HepG2 (cell line): Measurements from ENCODE around the gene ANAPC2. TPM values are rescaled to one million over a fixed set of nuclear protein-coding genes. Genes with fewer than 3 reads are reported as not detected.
A peak's percentile ranks its signal among the peaks of the same experiment; 100 is the strongest.

Experiments used
- ATF1 ChIP-seq: IDR thresholded peaks from 2 replicates; pipeline ENCODE4 v1.6.1; 2016; ENCODE audit warnings: mild to moderate bottlenecking, control low read depth
- CAMTA2 ChIP-seq: sonication (generic); formaldehyde crosslinking; IDR thresholded peaks from 2 replicates; pipeline ENCODE4 v1.4.0; 2020; ENCODE audit warnings: mild to moderate bottlenecking, missing genetic modification reagents, borderline replicate concordance
- CERS6 ChIP-seq: sonication (generic); formaldehyde crosslinking; IDR thresholded peaks from 2 replicates; pipeline ENCODE4 v1.5.0; 2020; ENCODE audit warnings: missing genetic modification reagents
- FIP1L1 ChIP-seq: fragments of 200-400 bp; formaldehyde crosslinking; IDR thresholded peaks from 2 replicates; pipeline ENCODE4 v1.6.1; 2018; ENCODE audit warnings: low read depth, mild to moderate bottlenecking, low read length, moderate library complexity, borderline replicate concordance; ENCODE audit not compliant: insufficient read depth
- HMGXB4 ChIP-seq, 2 experiments: sonication (generic) in 1 of 2; formaldehyde crosslinking in 1 of 2; IDR thresholded peaks; 2 replicates each; pipeline versions ENCODE4 v1.4.0 to v1.6.1; 2018 to 2020; ENCODE audit warnings: missing genetic modification reagents in 2 of 2, borderline replicate concordance in 1 of 2, low read depth in 1 of 2, mild to moderate bottlenecking in 1 of 2, missing biosample characterization in 1 of 2
- KLF12 ChIP-seq: sonication (generic); formaldehyde crosslinking; IDR thresholded peaks from 2 replicates; pipeline ENCODE4 v1.4.0; 2020; ENCODE audit warnings: missing genetic modification reagents, borderline replicate concordance
- KLF16 ChIP-seq, 2 experiments: sonication (generic) in 1 of 2; formaldehyde crosslinking in 1 of 2; IDR thresholded peaks; 2 replicates each; pipeline versions ENCODE4 v1.6.1 to v1.8.0; 2016 to 2023; ENCODE audit warnings: missing genetic modification reagents in 2 of 2, missing compliant biosample characterization in 1 of 2
- NR1H2 ChIP-seq: sonication (generic); formaldehyde crosslinking; IDR thresholded peaks from 2 replicates; pipeline ENCODE4 v1.8.1; 2022; ENCODE audit warnings: low read depth, missing genetic modification reagents, borderline replicate concordance
- SKI ChIP-seq: fragments of 450-650 bp; IDR thresholded peaks from one replicate; pipeline ENCODE4 v1.6.1; 2018; ENCODE audit warnings: mild to moderate bottlenecking; ENCODE audit not compliant: partially characterized antibody
- SMAD9 ChIP-seq: sonication (generic); formaldehyde crosslinking; IDR thresholded peaks from 2 replicates; pipeline ENCODE4 v1.5.1; 2020; ENCODE audit warnings: mild to moderate bottlenecking, missing genetic modification reagents
- TFAP4 ChIP-seq: sonication (generic); IDR thresholded peaks from 2 replicates; pipeline ENCODE4 v1.6.1; 2016; ENCODE audit warnings: low read depth, borderline replicate concordance
- ZNF224 ChIP-seq: sonication (generic); formaldehyde crosslinking; IDR thresholded peaks from 2 replicates; pipeline ENCODE4 v1.5.0; 2020; ENCODE audit warnings: mild to moderate bottlenecking, missing genetic modification reagents
- ZNF547 ChIP-seq: sonication (generic); formaldehyde crosslinking; IDR thresholded peaks from 2 replicates; pipeline ENCODE4 v1.5.1; 2020; ENCODE audit warnings: mild to moderate bottlenecking, missing genetic modification reagents
- ZNF556 ChIP-seq: sonication (generic); formaldehyde crosslinking; IDR thresholded peaks from 2 replicates; pipeline ENCODE4 v1.4.0; 2020; ENCODE audit warnings: mild to moderate bottlenecking, missing genetic modification reagents, borderline replicate concordance
- ZNF609 ChIP-seq: sonication (generic); formaldehyde crosslinking; IDR thresholded peaks from 2 replicates; pipeline ENCODE4 v1.4.0; 2020; ENCODE audit warnings: mild to moderate bottlenecking, missing genetic modification reagents, borderline replicate concordance
- ZNF891 ChIP-seq: sonication (generic); formaldehyde crosslinking; IDR thresholded peaks from 2 replicates; pipeline ENCODE4 v1.5.0; 2020; ENCODE audit warnings: mild to moderate bottlenecking, missing genetic modification reagents
- polyA plus RNA-seq, 8 experiments: library from polyadenylated mRNA; depleted of rRNA in 3 of 8; stranded (reverse) in 7 of 8; unstranded in 1 of 8; fragments of >200 nt; fragmentation: Illumina TruSeq in 4 of 8; extraction: Trizol in 4 of 8; gene quantifications; 2 replicates each; pipeline versions ENCODE4 v1.2.1 to v1.2.3, GENCODE V29; 2011 to 2016; ENCODE audit warnings: low read depth in 4 of 8, missing spikeins in 1 of 8, mixed read lengths in 1 of 8; ENCODE audit not compliant: insufficient read depth in 1 of 8
- total RNA-seq, 5 experiments: library from RNA; depleted of rRNA; stranded (reverse); fragments of >200 nt; fragmentation: Illumina TruSeq; extraction: Trizol; gene quantifications; 2 replicates each; pipeline ENCODE4 v1.2.3, GENCODE V29; 2016; ENCODE audit warnings: low read depth in 1 of 5

The ANAPC2 gene
- total and polyA plus RNA-seq, 2 of the 13 experiments (the other 11 are each of a cell fraction or from before 2014, with no cell fraction given): 12.3 to 15.4 TPM

- TF ChIP-seq CERS6: no peak
- TF ChIP-seq SMAD9 (CRISPR knock-in tag): no peak
- peak; percentile 69 to 73; a peak in 3 of 4 replicates for TF ChIP-seq HMGXB4 (CRISPR knock-in tag; IDR thresholded peaks at IDR 0.05; ENCODE audit: borderline replicate concordance in 1 of 2, low read depth in 1 of 2)
- TF ChIP-seq KLF12 (CRISPR knock-in tag): peak; percentile 55; the same call in 1 of the 2 replicates
- TF ChIP-seq FIP1L1: no peak
- TF ChIP-seq ZNF609 (CRISPR knock-in tag): no peak
- peak; percentile 72 for TF ChIP-seq ZNF547 (CRISPR knock-in tag)
- peak; percentile 33; the same call in 1 of the 2 replicates for TF ChIP-seq ZNF556 (CRISPR knock-in tag)
- no peak for TF ChIP-seq TFAP4
- no peak for TF ChIP-seq ZNF224
- TF ChIP-seq KLF16 (CRISPR knock-in tag; IDR thresholded peaks at IDR 0.05): peak in 1 of 2 experiments; percentile 81; a peak in 2 of 4 replicates
- 0 out of 2 replicates have a peak, but pooled peaks have one; percentile 44 for TF ChIP-seq ZNF891 (CRISPR knock-in tag)
- no peak for TF ChIP-seq SKI
- TF ChIP-seq ATF1: peak; percentile 96
- TF ChIP-seq NR1H2: no peak
- TF ChIP-seq CAMTA2 (CRISPR knock-in tag): no peak; the same call in 1 of the 2 replicates
Measured at GRCh38 chr9:137205126-137206069, 17.0 kb upstream of the ANAPC2 start, which contains the start of the genes NDOR1 and TMEM203 (continued).
